Measurements from ENCODE around the gene ZBED1. TPM values are rescaled to one million over a fixed set of nuclear protein-coding genes. Genes with fewer than 3 reads are reported as not detected.

ZBED1 gene
- total and polyA plus RNA-seq, 9 of the 15 experiments (the other 6 are each of a cell fraction or from before 2014, with no cell fraction given) = 0.61 to 27.6 (median 13.9) TPM

DNA sequence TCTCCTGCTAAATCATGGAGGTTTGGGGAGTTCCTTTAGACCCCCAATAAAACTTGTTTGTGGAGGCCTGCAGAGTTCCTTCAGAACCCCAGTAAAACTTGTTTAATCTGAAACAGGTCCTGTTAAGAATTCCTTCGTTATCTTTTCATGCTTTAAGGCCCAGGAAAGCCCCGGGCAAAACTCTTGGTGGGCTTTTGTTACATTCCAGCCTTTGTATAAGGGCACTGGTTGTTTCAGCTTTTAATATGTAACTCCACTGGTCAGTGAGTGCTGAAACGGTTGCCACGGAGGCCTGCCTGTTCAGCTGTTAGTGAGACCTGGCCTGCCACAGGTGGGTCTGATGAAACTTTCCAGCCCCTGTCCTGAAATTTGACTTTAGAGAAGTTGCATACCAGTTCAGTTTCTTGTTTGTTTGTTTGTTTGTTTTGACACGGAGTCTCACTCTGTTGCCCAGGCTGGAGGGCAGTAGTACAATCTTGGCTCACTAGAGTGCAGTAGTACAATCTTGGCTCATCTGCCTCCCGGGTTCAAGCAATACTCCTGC lies 12.4 kb upstream of the ZBED1 start:
- FAIRE-seq (no peak), ATAC-seq (no peak), DNase-seq (ENCODE audit: extremely low read depth in 1 of 4, low spot score in 3 of 4) (no peak)
- Histone ChIP-seq H3K4me3 (no peak overlapping the region), H3K9ac (ENCODE audit: insufficient read depth in 1 of 2, low read depth in 2 of 2, low read length in 2 of 2) (no peak overlapping the region), H3K36me3 (ENCODE audit: control insufficient read depth, insufficient read depth, low read length) (no peaks in the 10 kb centered on the region), H3K9me3 (replicated peaks; ENCODE audit: control insufficient read depth, insufficient read depth, low read depth, low read length) (no peaks in the 10 kb centered on the region), H3K79me2 (ENCODE audit: control insufficient read depth, insufficient read depth, low read length) (no peaks in the 10 kb centered on the region), H3K27me3 (ENCODE audit: control insufficient read depth in 2 of 2, insufficient read depth in 2 of 2, low read length in 2 of 2) (no peaks in the 10 kb centered on the region; a peak in 2 of 5 replicates), H3K4me2 (ENCODE audit: insufficient read depth, low read length) (no peak overlapping the region), H2AFZ (ENCODE audit: low read depth, low read length) (no peak overlapping the region), H3K9me1 (ENCODE audit: control insufficient read depth, insufficient read depth, low read length) (no peaks in the 10 kb centered on the region), H3K27ac (ENCODE audit: extremely low read depth, low read depth, low read length) (no peak overlapping the region), H4K20me1 (replicated peaks; ENCODE audit: control insufficient read depth, insufficient read depth, low read length) (no peaks in the 10 kb centered on the region), H3K4me1 (replicated peaks in 1 of 2; ENCODE audit: control insufficient read depth in 2 of 2, insufficient read depth in 2 of 2, low read length in 2 of 2) (no peaks in the 10 kb centered on the region)
- in situ Hi-C loops (cut with MboI) = no loop called here
- POLR2A ChIA-PET = no interaction called here
- CTCF ChIA-PET (ENCODE audit: low intra/inter-chr PET ratio) = no interaction called here
- intact Hi-C loops (cut with micrococcal nuclease) = no loop called here
- 0% methylated on average over 5 of the region's 6 CpGs for WGBS (ENCODE audit: insufficient coverage, low coverage, missing lambda C conversion rate)
- no peak for TF ChIP-seq COPS2 (conservative IDR thresholded peaks at IDR 0.05)
- TF ChIP-seq, protein P1, sequence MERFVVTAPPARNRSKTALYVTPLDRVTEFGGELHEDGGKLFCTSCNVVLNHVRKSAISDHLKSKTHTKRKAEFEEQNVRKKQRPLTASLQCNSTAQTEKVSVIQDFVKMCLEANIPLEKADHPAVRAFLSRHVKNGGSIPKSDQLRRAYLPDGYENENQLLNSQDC (CRISPR knock-in tag; IDR thresholded peaks at IDR 0.05) = no peak
- TF ChIP-seq, protein P2, sequence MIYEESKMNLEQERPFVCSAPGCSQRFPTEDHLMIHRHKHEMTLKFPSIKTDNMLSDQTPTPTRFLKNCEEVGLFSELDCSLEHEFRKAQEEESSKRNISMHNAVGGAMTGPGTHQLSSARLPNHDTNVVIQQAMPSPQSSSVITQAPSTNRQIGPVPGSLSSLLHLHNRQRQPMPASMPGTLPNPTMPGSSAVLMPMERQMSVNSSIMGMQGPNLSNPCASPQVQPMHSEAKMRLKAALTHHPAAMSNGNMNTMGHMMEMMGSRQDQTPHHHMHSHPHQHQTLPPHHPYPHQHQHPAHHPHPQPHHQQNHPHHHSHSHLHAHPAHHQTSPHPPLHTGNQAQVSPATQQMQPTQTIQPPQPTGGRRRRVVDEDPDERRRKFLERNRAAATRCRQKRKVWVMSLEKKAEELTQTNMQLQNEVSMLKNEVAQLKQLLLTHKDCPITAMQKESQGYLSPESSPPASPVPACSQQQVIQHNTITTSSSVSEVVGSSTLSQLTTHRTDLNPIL (CRISPR knock-in tag; IDR thresholded peaks at IDR 0.05) = no peak
- TF ChIP-seq TBL1XR1 (IDR thresholded peaks at IDR 0.05; ENCODE audit: low read length in 2 of 2) = no peak
- TF ChIP-seq XRCC5 (IDR thresholded peaks at IDR 0.05; ENCODE audit: low read depth, low read length) = no peak
- no peak for TF ChIP-seq ZBTB17 (CRISPR knock-in tag; IDR thresholded peaks at IDR 0.05)
- TF ChIP-seq ZNF41 (CRISPR knock-in tag; conservative IDR thresholded peaks at IDR 0.05) = no peak
- TF ChIP-seq FOXA1 (IDR thresholded peaks at IDR 0.05; ENCODE audit: borderline replicate concordance) = no peak
- no peak for TF ChIP-seq POLR2AphosphoS2 (IDR thresholded peaks at IDR 0.05; ENCODE audit: low read length)
- no peak for TF ChIP-seq ESRRB (CRISPR knock-in tag; IDR thresholded peaks at IDR 0.05; ENCODE audit: borderline replicate concordance)
- TF ChIP-seq BHLHE40 (IDR thresholded peaks at IDR 0.05; ENCODE audit: low read length) = no peak
- TF ChIP-seq CBFA2T3 (IDR thresholded peaks at IDR 0.05) = no peak
- TF ChIP-seq HCFC1 (IDR thresholded peaks at IDR 0.05; ENCODE audit: low read depth, low read length) = no peak
- TF ChIP-seq, protein P3, sequence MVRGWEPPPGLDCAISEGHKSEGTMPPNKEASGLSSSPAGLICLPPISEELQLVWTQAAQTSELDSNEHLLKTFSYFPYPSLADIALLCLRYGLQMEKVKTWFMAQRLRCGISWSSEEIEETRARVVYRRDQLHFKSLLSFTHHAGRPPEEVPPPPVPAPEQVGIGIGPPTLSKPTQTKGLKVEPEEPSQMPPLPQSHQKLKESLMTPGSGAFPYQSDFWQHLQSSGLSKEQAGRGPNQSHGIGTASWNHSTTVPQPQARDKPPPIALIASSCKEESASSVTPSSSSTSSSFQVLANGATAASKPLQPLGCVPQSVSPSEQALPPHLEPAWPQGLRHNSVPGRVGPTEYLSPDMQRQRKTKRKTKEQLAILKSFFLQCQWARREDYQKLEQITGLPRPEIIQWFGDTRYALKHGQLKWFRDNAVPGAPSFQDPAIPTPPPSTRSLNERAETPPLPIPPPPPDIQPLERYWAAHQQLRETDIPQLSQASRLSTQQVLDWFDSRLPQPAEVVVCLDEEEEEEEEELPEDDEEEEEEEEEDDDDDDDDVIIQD (CRISPR knock-in tag; IDR thresholded peaks at IDR 0.05) = no peak
- BruUV-seq (replicated peaks) = no TSS peak
